ENCODE measurements around the gene SIAE.

Gene SIAE

GRCh38 chr11:124700028-124700427 is 26.5 kb upstream of the SIAE start:
- Histone ChIP-seq H3K36me3 (ENCODE audit: insufficient read depth, low read length) (no peaks in the 10 kb centered on the region), H3K27me3 (ENCODE audit: insufficient read depth, low read length, poor library complexity, severe bottlenecking) (no peaks in the 10 kb centered on the region), H3K9ac (ENCODE audit: low read depth, low read length, poor library complexity, severe bottlenecking) (no peak overlapping the region), H4K20me1 (ENCODE audit: insufficient read depth, low read length, poor library complexity, severe bottlenecking) (no peaks in the 10 kb centered on the region), H3K9me3 (ENCODE audit: insufficient read depth, low read depth, low read length) (0 out of 2 replicates have a peak, but pooled peaks cover 2% of the 10 kb centered on the region), H3K79me2 (ENCODE audit: insufficient read depth, low read length) (no peaks in the 10 kb centered on the region), H3K4me1 (ENCODE audit: insufficient read depth, low read length, poor library complexity, severe bottlenecking) (no peaks in the 10 kb centered on the region), H3K4me2 (ENCODE audit: low read depth, low read length, poor library complexity, severe bottlenecking) (no peak overlapping the region), H3K4me3 (ENCODE audit: low read length, poor library complexity, severe bottlenecking) (no peak overlapping the region), H2AFZ (ENCODE audit: low read length) (no peak overlapping the region), H3F3A (ENCODE audit: low read depth) (no peaks in the 10 kb centered on the region), H3K9me2 (replicated peaks; ENCODE audit: low read depth, low read length) (no peaks in the 10 kb centered on the region)
- TF ChIP-seq CTCF (conservative IDR thresholded peaks at IDR 0.05; ENCODE audit: low read length) (no peak), EZH2phosphoT487 (IDR thresholded peaks at IDR 0.05; ENCODE audit: borderline replicate concordance) (no peak)

- Histone ChIP-seq H3K4me1 (ENCODE audit: insufficient read depth, low read length, poor library complexity, severe bottlenecking) (no peaks in the 10 kb centered on the region), H2AFZ (ENCODE audit: low read length) (no peak overlapping the region), H3K79me2 (ENCODE audit: insufficient read depth, low read length) (no peaks in the 10 kb centered on the region), H3K4me2 (ENCODE audit: low read depth, low read length, poor library complexity, severe bottlenecking) (no peak overlapping the region), H3K9ac (ENCODE audit: low read depth, low read length, poor library complexity, severe bottlenecking) (no peak overlapping the region), H3K27me3 (ENCODE audit: insufficient read depth, low read length, poor library complexity, severe bottlenecking) (no peaks in the 10 kb centered on the region), H3K9me3 (ENCODE audit: insufficient read depth, low read depth, low read length) (0 out of 2 replicates have a peak, but pooled peaks cover 2% of the 10 kb centered on the region), H3F3A (ENCODE audit: low read depth) (no peaks in the 10 kb centered on the region), H4K20me1 (ENCODE audit: insufficient read depth, low read length, poor library complexity, severe bottlenecking) (no peaks in the 10 kb centered on the region), H3K4me3 (ENCODE audit: low read length, poor library complexity, severe bottlenecking) (no peak overlapping the region), H3K36me3 (ENCODE audit: insufficient read depth, low read length) (no peaks in the 10 kb centered on the region), H3K9me2 (replicated peaks; ENCODE audit: low read depth, low read length) (no peaks in the 10 kb centered on the region)
- TF ChIP-seq EZH2phosphoT487 (IDR thresholded peaks at IDR 0.05; ENCODE audit: borderline replicate concordance) (no peak), CTCF (conservative IDR thresholded peaks at IDR 0.05; ENCODE audit: low read length) (no peak)
Measured at GRCh38 chr11:124699547-124699946, 26.0 kb upstream of the SIAE start.

- Histone ChIP-seq H3K9me2 (replicated peaks; ENCODE audit: low read depth, low read length) (no peaks in the 10 kb centered on the region), H3F3A (ENCODE audit: low read depth) (no peaks in the 10 kb centered on the region), H3K4me3 (ENCODE audit: low read length, poor library complexity, severe bottlenecking) (no peak overlapping the region), H4K20me1 (ENCODE audit: insufficient read depth, low read length, poor library complexity, severe bottlenecking) (no peaks in the 10 kb centered on the region), H3K27me3 (ENCODE audit: insufficient read depth, low read length, poor library complexity, severe bottlenecking) (no peaks in the 10 kb centered on the region), H3K4me2 (ENCODE audit: low read depth, low read length, poor library complexity, severe bottlenecking) (no peak overlapping the region), H2AFZ (ENCODE audit: low read length) (no peak overlapping the region), H3K36me3 (ENCODE audit: insufficient read depth, low read length) (no peaks in the 10 kb centered on the region), H3K79me2 (ENCODE audit: insufficient read depth, low read length) (no peaks in the 10 kb centered on the region), H3K9me3 (ENCODE audit: insufficient read depth, low read depth, low read length) (no peaks in the 10 kb centered on the region), H3K9ac (ENCODE audit: low read depth, low read length, poor library complexity, severe bottlenecking) (no peak overlapping the region), H3K4me1 (ENCODE audit: insufficient read depth, low read length, poor library complexity, severe bottlenecking) (no peaks in the 10 kb centered on the region)
- TF ChIP-seq EZH2phosphoT487 (IDR thresholded peaks at IDR 0.05; ENCODE audit: borderline replicate concordance), result no peak
- no peak for TF ChIP-seq CTCF (conservative IDR thresholded peaks at IDR 0.05; ENCODE audit: low read length)
Measured at GRCh38 chr11:124693142-124693541, 19.6 kb upstream of the SIAE start.
